GM18907 (cell line): ENCODE measurements around the gene FOXG1.

Source experiments
- ATAC-seq: cut with Tn5 transposase; IDR thresholded peaks from one replicate; pipeline ENCODE4 v1.9.1; 2021; ENCODE audit warnings: mild to moderate bottlenecking, moderate library complexity; ENCODE audit not compliant: unreplicated experiment

Gene FOXG1

GRCh38 chr14:28774764-28775735, 8.5 kb downstream of the FOXG1 start:
- ATAC-seq, result peak; percentile 8

- no peak for ATAC-seq
Measured at GRCh38 chr14:28776482-28777266, 10.1 kb downstream of the FOXG1 start.

- no peak for ATAC-seq
Measured at GRCh38 chr14:28777471-28778137, 11.0 kb downstream of the FOXG1 start.

- no peak for ATAC-seq
Measured at GRCh38 chr14:28778138-28779117, 11.8 kb downstream of the FOXG1 start.

- no peak for ATAC-seq
Measured at GRCh38 chr14:28779456-28779855, 12.9 kb downstream of the FOXG1 start.

- peak; percentile 58 for ATAC-seq
Measured at GRCh38 chr14:28780843-28781820, 14.5 kb downstream of the FOXG1 start.

- ATAC-seq, result no peak
Measured at GRCh38 chr14:28782301-28782700, 15.7 kb downstream of the FOXG1 start.

GRCh38 chr14:28783664-28784063, 17.1 kb downstream of the FOXG1 start:
- no peak for ATAC-seq

GRCh38 chr14:28784096-28785048, 17.8 kb downstream of the FOXG1 start:
- no peak for ATAC-seq

GRCh38 chr14:28785096-28785952, 18.7 kb downstream of the FOXG1 start:
- peak; percentile 69 for ATAC-seq

GRCh38 chr14:28807518-28807917, 40.9 kb downstream of the FOXG1 start:
- ATAC-seq, result no peak

- no peak for ATAC-seq
Measured at GRCh38 chr14:28813810-28814209, 47.2 kb downstream of the FOXG1 start.
